ENCODE measurements around the gene RNU5D-1. TPM values are rescaled to one million over a fixed set of nuclear protein-coding genes. Genes with fewer than 3 reads are reported as not detected.
A peak's percentile ranks its signal among the peaks of the same experiment; 100 is the strongest.

Gene RNU5D-1
- total RNA-seq, 1 experiment from 2014 or later = not detected

- Mint-ChIP-seq H3K36me3 (no peaks in the 10 kb centered on the region), H3K27ac (0 out of 2 replicates have a peak overlapping the region, but pooled peaks have one; percentile 26), H3K27me3 (ENCODE audit: low read depth) (peaks cover 11% of the 10 kb centered on the region), H3K4me1 (peaks cover 21% of the 10 kb centered on the region), H3K9me3 (peaks cover 14% of the 10 kb centered on the region), H3K4me3 (no peak overlapping the region)
- POLR2A ChIA-PET = interaction anchor here (1.2 kb wide), 1 partner anchor 15 kb away, joined by 4 read pairs; no protein-coding TSS in a partner anchor
- no peak for ATAC-seq
- DNase-seq (ENCODE audit: low spot score) = no peak
- CTCF ChIA-PET = interaction anchor here (1.2 to 1.8 kb wide), 5 partner anchors 10 to 56 kb away, joined by 3 to 7 read pairs (median 4); no protein-coding TSS in a partner anchor
- TF ChIP-seq ZNF532 (CRISPR knock-in tag; IDR thresholded peaks at IDR 0.05; ENCODE audit: borderline replicate concordance) (no peak), OVOL2 (CRISPR knock-in tag; IDR thresholded peaks at IDR 0.05; ENCODE audit: borderline replicate concordance) (no peak), IRF2 (CRISPR knock-in tag; IDR thresholded peaks at IDR 0.05; ENCODE audit: borderline replicate concordance, low read depth) (no peak)
Measured at GRCh38 chr1:44707112-44707881, 23.7 kb downstream of the RNU5D-1 start.

GRCh38 chr1:44705938-44706337 is 25.0 kb downstream of the RNU5D-1 start:
- 0 out of 2 replicates have a peak overlapping the region, but pooled peaks have one; percentile 16 for H3K27ac Mint-ChIP-seq
- peaks cover 6% of the 10 kb centered on the region for H3K27me3 Mint-ChIP-seq (ENCODE audit: low read depth)
- ChIA-PET POLR2A (interaction anchor here (1.2 kb wide), 1 partner anchor 16 kb away, joined by 4 read pairs; no protein-coding TSS in a partner anchor), CTCF (interaction anchor here (0.5 to 1.8 kb wide), 6 partner anchors 9 to 1369 kb away, joined by 3 to 6 read pairs (median 3); no protein-coding TSS in a partner anchor)
- TF ChIP-seq ZBTB43 (CRISPR knock-in tag; IDR thresholded peaks at IDR 0.05) (no peak), NR2C2 (CRISPR knock-in tag; IDR thresholded peaks at IDR 0.05) (no peak), SOX15 (CRISPR knock-in tag; IDR thresholded peaks at IDR 0.05) (no peak), AFF4 (CRISPR knock-in tag; IDR thresholded peaks at IDR 0.05; ENCODE audit: borderline replicate concordance) (no peak), MXD4 (CRISPR knock-in tag; IDR thresholded peaks at IDR 0.05; ENCODE audit: borderline replicate concordance) (no peak), ELF4 (CRISPR knock-in tag; IDR thresholded peaks at IDR 0.05; ENCODE audit: low read depth) (no peak), SMAD4 (CRISPR knock-in tag; IDR thresholded peaks at IDR 0.05) (no peak), NFE2L1 (CRISPR knock-in tag; IDR thresholded peaks at IDR 0.05) (no peak), ATF1 (CRISPR knock-in tag; IDR thresholded peaks at IDR 0.05) (no peak), MYBL2 (CRISPR knock-in tag; IDR thresholded peaks at IDR 0.05) (no peak)
- no peak for DNase-seq (ENCODE audit: low spot score)
- H3K4me3 Mint-ChIP-seq = no peak overlapping the region
- peak; percentile 54; the same call in 1 of the 2 replicates for ATAC-seq
- no peaks in the 10 kb centered on the region for H3K36me3 Mint-ChIP-seq
- H3K9me3 Mint-ChIP-seq = peaks cover 14% of the 10 kb centered on the region
- H3K4me1 Mint-ChIP-seq = peaks cover 21% of the 10 kb centered on the region
